Activated T-cell treated with anti-CD3 and anti-CD28 coated beads, Interleukin-2, amount 50 U/mL, for 72 hours (primary cell): Measurements from ENCODE around the gene RNF115. TPM values are rescaled to one million over a fixed set of nuclear protein-coding genes. Genes with fewer than 3 reads are reported as not detected.
"Not testable (repeated sequence)": the region's sequence is repeated elsewhere in the genome, so short reads cannot be mapped to it uniquely, and the experiment has no call there.

Source experiments
- ATAC-seq, 2 donors: fragments of 150-1000 bp; cut with Tn5 transposase; replicated peaks in 1 of 2; 2 replicates each; pipeline ENCODE4 v1.10.0; 2021; ENCODE audit warnings: moderate library complexity in 2 of 2, mild to moderate bottlenecking in 1 of 2
- DNase-seq, 2 donors: peaks; one replicate each; pipeline ENCODE4 v3.0.0; 2021 to 2022; ENCODE audit warnings: mixed read lengths in 1 of 2
- H3K27ac Mint-ChIP-seq: one replicate; pipeline ENCODE4 v1.8.0; 2022; ENCODE audit warnings: mild to moderate bottlenecking, moderate library complexity, mixed read lengths
- H3K27me3 Mint-ChIP-seq: one replicate; pipeline ENCODE4 v1.8.0; 2022; ENCODE audit warnings: low read depth, mixed read lengths
- H3K36me3 Mint-ChIP-seq, 2 donors: one replicate each; pipeline ENCODE4 v1.8.0; 2022; ENCODE audit warnings: mixed read lengths in 2 of 2, mild to moderate bottlenecking in 1 of 2; ENCODE audit not compliant: insufficient read depth in 2 of 2
- H3K4me1 Mint-ChIP-seq: one replicate; pipeline ENCODE4 v1.8.0; 2022; ENCODE audit warnings: low read depth, mixed read lengths
- H3K4me3 Mint-ChIP-seq, 2 donors: one replicate each; pipeline ENCODE4 v1.8.0; 2022; ENCODE audit warnings: mild to moderate bottlenecking in 2 of 2, mixed read lengths in 2 of 2, moderate library complexity in 2 of 2
- H3K9me3 Mint-ChIP-seq, 2 donors: one replicate each; pipeline ENCODE4 v1.8.0; 2022; ENCODE audit warnings: mixed read lengths in 2 of 2
- total RNA-seq, 2 donors: library from RNA; stranded (reverse); gene quantifications; one replicate each; pipeline ENCODE4 v1.2.3, GENCODE V29; 2022

RNF115 gene
- total RNA-seq, 2 donors from 2014 or later = 22.4 to 27.4 TPM

GRCh38 chr1:145784409-145784808, 39.5 kb downstream of the RNF115 start:
- Mint-ChIP-seq H3K4me1 (peaks cover 37% of the 10 kb centered on the region), H3K9me3 (no peaks in the 10 kb centered on the region), H3K27me3 (no peaks in the 10 kb centered on the region), H3K4me3 (no peak overlapping the region), H3K27ac (no peak overlapping the region), H3K36me3 (peaks cover 0 to 13% of the 10 kb centered on the region in 2 donors)
- no peak for ATAC-seq
- DNase-seq = no peak

DNA sequence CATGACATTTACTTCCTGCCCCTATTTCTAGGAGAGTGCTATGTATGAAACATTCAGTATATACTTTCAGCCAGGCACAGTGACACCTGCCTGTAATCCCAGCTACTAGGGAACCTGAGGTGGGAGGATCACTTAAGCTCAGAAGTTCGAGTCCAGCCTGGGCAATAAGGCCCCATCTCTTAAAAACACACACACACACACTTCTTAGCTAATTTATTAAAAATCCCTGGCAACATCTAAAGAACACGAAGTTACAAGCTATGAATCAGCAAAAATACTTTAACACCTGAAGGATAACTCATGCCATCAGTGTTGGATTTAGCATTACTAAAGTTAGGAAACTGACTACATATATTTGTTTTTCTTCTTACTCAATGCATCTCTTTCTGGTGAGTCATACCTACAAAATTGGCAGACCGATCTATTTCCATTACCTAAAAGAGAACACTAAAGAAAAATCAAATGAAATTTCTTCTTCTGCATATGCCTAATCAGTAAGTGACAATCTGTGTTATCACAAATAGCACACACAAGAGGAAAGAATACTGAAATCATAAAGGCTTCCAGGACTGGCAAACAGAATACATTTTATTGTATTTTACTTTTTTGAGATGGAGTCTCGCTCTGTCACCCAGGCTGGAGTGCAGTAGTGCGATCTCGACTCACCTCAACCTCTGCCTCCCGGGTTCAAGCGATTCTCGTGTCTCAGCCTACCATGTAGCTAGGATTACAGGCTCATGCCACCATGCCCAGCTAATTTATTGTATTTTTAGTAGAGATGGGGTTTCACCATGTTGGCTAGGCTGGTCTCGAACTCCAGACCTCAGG, 41.4 kb downstream of the RNF115 start:
- Mint-ChIP-seq H3K4me3 (no peak overlapping the region), H3K9me3 (no peaks in the 10 kb centered on the region), H3K27me3 (no peaks in the 10 kb centered on the region), H3K27ac (peak overlapping the region; percentile 64), H3K4me1 (peaks cover 37% of the 10 kb centered on the region), H3K36me3 (peaks cover 0 to 9% of the 10 kb centered on the region in 2 donors)
- DNase-seq = no peak
- peak; percentile 65 to 75 for ATAC-seq

- peaks cover 13% of the 10 kb centered on the region for H3K4me1 Mint-ChIP-seq
- no peaks in the 10 kb centered on the region for H3K27me3 Mint-ChIP-seq
- ATAC-seq (no peak), DNase-seq (no peak)
- H3K36me3 Mint-ChIP-seq = peaks cover 4 to 5% of the 10 kb centered on the region in 2 donors
- H3K27ac Mint-ChIP-seq = peak overlapping the region; percentile 40
- H3K9me3 Mint-ChIP-seq = no peaks in the 10 kb centered on the region
- H3K4me3 Mint-ChIP-seq = no peak overlapping the region
Measured at GRCh38 chr1:145778146-145778540, 45.8 kb downstream of the RNF115 start.

DNA sequence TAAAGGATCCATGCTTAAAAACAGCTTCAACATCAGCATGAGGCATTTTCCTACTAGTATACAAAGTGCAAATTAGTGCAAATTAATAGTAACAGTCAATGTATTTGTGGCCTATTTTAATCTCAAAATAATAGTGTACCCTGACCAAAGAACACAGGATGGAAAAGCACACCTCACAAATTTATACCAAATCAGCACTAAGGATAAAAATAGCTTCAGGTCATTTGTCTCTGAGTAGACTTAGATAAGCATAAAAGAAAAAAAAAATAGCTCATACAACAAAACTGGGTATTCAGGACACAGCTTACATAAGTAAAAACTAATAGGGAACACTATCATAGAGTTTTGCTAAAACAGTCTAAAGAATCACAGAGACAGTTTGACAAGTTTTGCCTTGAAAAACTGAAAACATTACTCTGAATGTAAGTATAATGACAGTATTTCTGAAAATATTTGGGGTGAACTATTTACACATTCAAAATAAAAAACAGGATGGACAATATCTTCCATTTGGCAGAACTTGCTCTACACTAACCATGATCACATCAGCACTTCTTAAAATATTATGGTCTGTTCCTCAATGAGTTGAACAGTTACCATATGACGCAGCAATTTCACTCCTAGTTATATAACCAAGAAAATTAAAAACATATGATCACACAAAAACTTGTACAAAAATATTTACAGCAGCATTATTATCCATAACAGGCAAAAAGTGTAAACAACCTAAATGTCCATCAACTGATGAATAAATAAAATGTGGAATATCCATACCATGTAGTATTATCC, 46.3 kb downstream of the RNF115 start:
- Mint-ChIP-seq H3K9me3 (no peaks in the 10 kb centered on the region), H3K36me3 (peaks cover 4% of the 10 kb centered on the region in 2 donors), H3K4me1 (peaks cover 10% of the 10 kb centered on the region), H3K27ac (peak overlapping the region; percentile 40), H3K4me3 (no peak overlapping the region), H3K27me3 (no peaks in the 10 kb centered on the region)
- no peak for ATAC-seq
- DNase-seq = no peak

GRCh38 chr1:145773423-145773822, 50.5 kb downstream of the RNF115 start:
- Mint-ChIP-seq H3K4me1 (peaks cover 4% of the 10 kb centered on the region), H3K36me3 (peaks cover 0 to 4% of the 10 kb centered on the region in 2 donors), H3K4me3 (no peak overlapping the region), H3K27ac (peak overlapping the region; percentile 43), H3K9me3 (no peaks in the 10 kb centered on the region), H3K27me3 (no peaks in the 10 kb centered on the region)
- no peak for DNase-seq
- ATAC-seq = no peak

- Mint-ChIP-seq H3K9me3 (no peaks in the 10 kb centered on the region), H3K36me3 (peaks cover 0 to 4% of the 10 kb centered on the region in 2 donors), H3K4me1 (peaks cover 4% of the 10 kb centered on the region), H3K4me3 (no peak overlapping the region), H3K27me3 (no peaks in the 10 kb centered on the region), H3K27ac (peak overlapping the region; percentile 12)
- DNase-seq = no peak
- ATAC-seq = no peak
Measured at GRCh38 chr1:145771056-145771455, 52.8 kb downstream of the RNF115 start.

DNA sequence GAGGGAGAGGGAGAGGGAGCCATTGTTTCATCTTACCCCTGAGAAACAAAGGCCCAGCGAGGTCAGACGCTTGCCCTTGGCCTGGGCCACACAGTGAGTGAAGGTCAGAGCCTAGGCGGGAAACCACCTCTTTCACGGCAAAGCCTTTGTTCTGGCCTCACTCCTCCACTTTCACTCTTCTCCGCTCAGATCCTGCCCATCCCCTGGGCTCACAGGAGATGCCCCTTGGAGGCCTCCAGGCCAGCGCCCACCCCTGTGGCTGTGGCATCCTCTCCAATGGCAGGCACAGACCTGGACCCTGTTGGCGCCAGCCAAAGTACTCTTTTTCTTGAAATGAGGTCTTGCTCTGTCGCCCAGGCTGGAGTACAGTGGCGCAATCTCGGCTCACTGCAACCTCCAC, 55.9 kb downstream of the RNF115 start:
- H3K9me3 Mint-ChIP-seq, H3K27me3 Mint-ChIP-seq, H3K4me1 Mint-ChIP-seq, H3K27ac Mint-ChIP-seq, H3K4me3 Mint-ChIP-seq, H3K36me3 Mint-ChIP-seq, DNase-seq: not testable (repeated sequence)
- ATAC-seq = peak in 1 of 2 donors; percentile 13

- not testable (repeated sequence) for H3K27me3 Mint-ChIP-seq, H3K4me3 Mint-ChIP-seq, H3K36me3 Mint-ChIP-seq, DNase-seq, ATAC-seq, H3K4me1 Mint-ChIP-seq, H3K27ac Mint-ChIP-seq, H3K9me3 Mint-ChIP-seq
Measured at GRCh38 chr1:145766926-145767325, 57.0 kb downstream of the RNF115 start.

DNA sequence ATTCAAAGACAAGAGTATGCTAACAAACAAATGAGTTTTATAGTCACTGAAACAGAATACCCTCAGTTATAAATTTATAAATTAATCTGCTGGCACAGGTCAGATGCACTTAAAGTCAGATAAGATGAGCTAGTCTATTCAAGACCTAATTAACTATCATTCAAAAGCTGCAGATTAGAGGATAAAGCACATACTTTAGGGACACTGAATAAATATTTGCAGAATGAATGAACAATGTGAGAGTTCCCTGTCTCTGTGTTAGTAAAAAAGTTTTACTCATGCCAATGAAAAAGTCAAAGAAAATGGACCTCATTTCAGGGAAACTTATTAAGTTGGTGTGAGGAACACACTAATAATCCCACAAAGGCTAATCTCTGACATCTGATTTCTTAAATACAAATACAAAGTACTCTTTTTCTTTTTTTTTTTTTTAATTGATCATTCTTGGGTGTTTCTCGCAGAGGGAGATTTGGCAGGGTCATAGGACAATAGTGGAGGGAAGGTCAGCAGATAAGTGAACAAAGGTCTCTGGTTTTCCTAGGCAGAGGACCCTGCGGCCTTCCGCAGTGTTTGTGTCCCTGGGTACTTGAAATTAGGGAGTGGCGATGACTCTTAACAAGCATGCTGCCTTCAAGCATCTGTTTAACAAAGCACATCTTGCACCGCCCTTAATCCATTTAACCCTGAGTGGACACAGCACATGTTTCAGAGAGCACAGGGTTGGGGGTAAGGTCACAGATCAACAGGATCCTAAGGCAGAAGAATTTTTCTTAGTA, 58.1 kb downstream of the RNF115 start:
- not testable (repeated sequence) for H3K27ac Mint-ChIP-seq, H3K9me3 Mint-ChIP-seq, H3K36me3 Mint-ChIP-seq, H3K27me3 Mint-ChIP-seq, H3K4me3 Mint-ChIP-seq, ATAC-seq, DNase-seq, H3K4me1 Mint-ChIP-seq

- not testable (repeated sequence) for H3K27ac Mint-ChIP-seq, DNase-seq, ATAC-seq, H3K4me3 Mint-ChIP-seq, H3K9me3 Mint-ChIP-seq, H3K27me3 Mint-ChIP-seq, H3K4me1 Mint-ChIP-seq
- H3K36me3 Mint-ChIP-seq = peaks cover 13% of the 10 kb centered on the region in 2 donors
Measured at GRCh38 chr1:145765127-145765526, 58.8 kb downstream of the RNF115 start.

DNA sequence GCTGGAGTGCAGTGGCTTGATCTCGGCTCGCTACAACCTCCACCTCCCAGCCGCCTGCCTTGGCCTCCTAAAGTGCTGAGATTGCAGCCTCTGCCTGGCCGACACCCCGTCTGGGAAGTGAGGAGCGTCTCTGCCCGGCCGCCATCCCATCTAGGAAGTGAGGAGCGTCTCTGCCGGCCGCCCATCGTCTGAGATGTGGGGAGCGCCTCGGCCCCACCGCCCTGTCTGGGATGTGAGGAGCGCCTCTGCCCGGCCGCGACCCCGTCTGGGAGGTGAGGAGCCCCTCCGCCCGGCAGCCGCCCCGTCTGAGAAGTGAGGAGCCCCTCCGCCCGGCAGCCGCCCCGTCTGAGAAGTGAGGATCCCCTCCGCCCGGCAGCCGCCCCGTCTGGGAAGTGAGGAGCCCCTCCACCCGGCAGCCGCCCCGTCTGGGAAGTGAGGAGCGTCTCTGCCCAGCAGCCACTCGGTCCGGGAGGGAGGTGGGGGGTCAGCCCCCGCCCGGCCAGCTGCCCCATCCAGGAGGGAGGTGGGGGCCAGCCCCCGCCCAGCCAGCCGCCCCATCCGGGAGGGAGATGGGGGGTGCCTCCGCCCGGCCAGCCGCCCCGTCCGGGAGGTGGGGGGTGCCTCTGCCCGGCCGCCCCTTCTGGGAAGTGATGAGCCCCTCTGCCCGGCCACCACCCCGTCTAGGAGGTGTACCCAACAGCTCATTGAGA, 59.5 kb downstream of the RNF115 start:
- not testable (repeated sequence) for DNase-seq, H3K4me1 Mint-ChIP-seq, ATAC-seq, H3K9me3 Mint-ChIP-seq, H3K27me3 Mint-ChIP-seq, H3K27ac Mint-ChIP-seq, H3K4me3 Mint-ChIP-seq
- peaks cover 13 to 15% of the 10 kb centered on the region in 2 donors for H3K36me3 Mint-ChIP-seq

- H3K4me3 Mint-ChIP-seq, H3K27ac Mint-ChIP-seq, ATAC-seq, H3K9me3 Mint-ChIP-seq, DNase-seq, H3K4me1 Mint-ChIP-seq, H3K27me3 Mint-ChIP-seq: not testable (repeated sequence)
- H3K36me3 Mint-ChIP-seq = peaks cover 13 to 23% of the 10 kb centered on the region in 2 donors
Measured at GRCh38 chr1:145762001-145762400, 61.9 kb downstream of the RNF115 start.
